ENCODE data around the gene TMED1. TPM values are rescaled to one million over a fixed set of nuclear protein-coding genes. Genes with fewer than 3 reads are reported as not detected.
"Not testable (repeated sequence)": the region's sequence is repeated elsewhere in the genome, so short reads cannot be mapped to it uniquely, and the experiment has no call there.

The TMED1 gene, protein sequence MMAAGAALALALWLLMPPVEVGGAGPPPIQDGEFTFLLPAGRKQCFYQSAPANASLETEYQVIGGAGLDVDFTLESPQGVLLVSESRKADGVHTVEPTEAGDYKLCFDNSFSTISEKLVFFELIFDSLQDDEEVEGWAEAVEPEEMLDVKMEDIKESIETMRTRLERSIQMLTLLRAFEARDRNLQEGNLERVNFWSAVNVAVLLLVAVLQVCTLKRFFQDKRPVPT
- total RNA-seq: 10 to 100 TPM in 1 of 2 experiments, 1 to 10 TPM in 1; 8.6 to 11.2 TPM

DNA sequence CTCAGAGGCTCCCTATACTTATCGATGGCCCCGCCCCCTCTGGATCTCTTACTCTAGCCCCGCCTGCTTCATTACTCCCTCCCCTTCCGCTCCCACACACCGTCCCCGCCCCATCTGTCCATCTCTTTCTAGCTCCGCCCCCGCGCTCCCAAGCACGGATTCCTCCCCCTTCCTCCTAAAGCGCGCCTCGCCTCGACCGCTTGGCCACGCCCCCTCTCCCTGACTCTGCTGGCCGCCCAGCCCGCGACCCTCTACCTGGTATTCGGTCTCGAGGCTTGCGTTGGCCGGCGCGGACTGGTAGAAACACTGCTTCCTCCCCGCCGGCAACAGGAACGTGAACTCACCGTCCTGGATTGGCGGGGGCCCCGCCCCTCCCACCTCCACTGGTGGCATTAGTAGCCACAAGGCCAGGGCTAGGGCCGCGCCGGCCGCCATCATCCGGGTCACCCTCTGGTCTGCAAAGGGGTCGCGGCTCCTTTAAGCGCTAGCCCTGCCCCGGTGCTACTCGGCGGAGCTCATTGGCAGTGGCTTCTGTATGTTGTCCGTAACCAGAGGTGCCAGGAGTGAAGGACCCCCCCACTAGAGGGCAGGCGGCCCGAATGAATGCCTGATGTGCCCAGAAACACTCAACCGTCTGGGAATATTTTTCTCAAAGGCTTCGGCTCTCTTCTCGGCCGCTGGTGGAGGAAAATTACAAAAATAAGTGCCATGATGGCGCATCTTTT lies at the start of gene TMED1:
TSS of gene TMED1 (minus strand) at position 459 of the 725 bp plus-strand sequence. CDS start at position 438, 21 bp downstream.
- Mint-ChIP-seq H3K36me3 (ENCODE audit: low read depth) (peaks cover 21% of the 10 kb centered on the region), H3K27me3 (peaks cover 4% of the 10 kb centered on the region), H3K4me1 (peaks cover 22% of the 10 kb centered on the region), H3K9me3 (peaks cover 11% of the 10 kb centered on the region), H3K27ac (peak within 1 kb of the TSS; percentile 99), H3K4me3 (peak within 1 kb of the TSS; percentile 92)
- ChIA-PET CTCF (interaction anchor here (0.5 to 3.3 kb wide), 17 partner anchors 10 to 501 kb away, joined by 3 to 36 read pairs (median 4); partner anchors contain the start of genes CARM1 and DNM2), POLR2A (interaction anchor here (1.0 kb wide), 1 partner anchor 118 kb away, joined by 4 read pairs; the partner anchor contains the start of gene DNM2)
- peak; percentile 98 for DNase-seq

DNA sequence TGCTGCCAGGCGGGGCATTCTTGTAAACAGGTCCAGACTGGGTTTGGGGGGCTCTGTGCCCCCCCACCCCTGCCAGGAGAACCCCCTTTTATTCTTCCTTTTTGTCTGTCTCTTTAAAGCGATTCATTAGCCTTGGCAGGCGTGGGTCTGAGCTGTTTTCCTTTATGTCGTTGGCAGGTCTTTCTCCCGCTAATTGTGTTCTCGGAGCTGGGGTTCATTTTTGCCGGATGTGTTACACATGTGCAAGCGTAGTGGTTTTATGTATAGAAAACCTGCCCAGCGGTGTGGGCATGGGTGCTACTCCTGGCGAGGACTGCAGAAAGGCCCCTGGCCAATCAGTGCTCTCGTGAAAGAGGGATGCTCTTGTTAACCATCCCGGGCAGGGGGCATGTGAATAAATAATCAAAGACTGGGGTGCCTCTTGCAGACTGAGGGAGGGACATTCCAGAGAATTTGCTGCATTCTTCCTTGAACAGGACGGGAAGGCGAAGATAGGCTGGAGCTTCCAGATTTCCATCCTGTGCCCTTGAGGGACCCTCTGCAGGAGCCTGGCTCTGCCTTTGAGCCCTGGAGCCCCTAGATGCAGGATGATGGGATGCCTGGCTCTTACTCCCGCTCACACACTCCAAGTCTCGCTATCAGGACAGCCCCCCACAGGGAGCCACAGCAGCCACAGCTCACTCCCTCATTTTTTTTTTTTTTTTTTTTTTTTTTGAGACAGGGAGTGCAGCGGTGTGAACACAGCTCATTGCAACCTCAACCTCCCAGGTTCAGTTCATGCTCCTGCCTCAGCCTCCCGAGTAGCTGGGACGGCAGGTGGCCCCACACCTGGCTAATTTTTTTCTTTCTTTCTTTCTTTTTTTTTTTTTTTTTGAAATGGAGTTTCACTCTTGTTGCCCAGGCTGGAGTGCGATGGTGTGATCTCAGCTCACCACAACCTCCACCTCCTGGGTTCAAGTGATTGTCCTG lies 49.5 kb upstream of the TMED1 start:
- H3K4me1 Mint-ChIP-seq: peaks cover 4% of the 10 kb centered on the region
- no peaks in the 10 kb centered on the region for H3K36me3 Mint-ChIP-seq (ENCODE audit: low read depth)
- no peak overlapping the region for H3K4me3 Mint-ChIP-seq
- POLR2A ChIA-PET: no interaction called here
- no peaks in the 10 kb centered on the region for H3K27me3 Mint-ChIP-seq
- CTCF ChIA-PET: interaction anchor here (0.6 to 1.7 kb wide), 5 partner anchors 9 to 168 kb away, joined by 3 to 5 read pairs (median 4); partner anchors contain the start of gene DNM2
- peak overlapping the region; percentile 36 for H3K27ac Mint-ChIP-seq
- DNase-seq: no peak
- no peaks in the 10 kb centered on the region for H3K9me3 Mint-ChIP-seq

DNA sequence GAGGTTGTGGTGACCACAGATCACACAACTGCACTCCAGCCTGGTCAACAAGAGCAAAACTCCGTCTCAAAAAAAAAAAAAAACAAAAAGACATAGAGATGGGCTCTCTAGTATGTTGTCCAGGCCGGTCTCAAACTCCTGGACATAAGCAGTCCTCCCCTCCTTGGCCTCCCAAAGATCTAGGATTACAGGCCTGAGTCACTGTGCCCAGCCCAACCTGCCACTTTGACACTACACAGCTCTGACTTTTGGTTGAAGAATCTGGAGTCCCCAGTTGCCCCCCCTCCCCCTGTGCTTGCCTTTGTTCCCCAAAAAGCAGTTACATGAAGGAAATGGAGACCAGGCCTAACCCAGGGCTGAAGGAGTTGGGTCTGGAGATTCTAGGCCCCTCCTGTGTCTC lies 48.3 kb upstream of the TMED1 start:
- peaks cover 1% of the 10 kb centered on the region for H3K36me3 Mint-ChIP-seq (ENCODE audit: low read depth)
- POLR2A ChIA-PET: no interaction called here
- H3K9me3 Mint-ChIP-seq: no peaks in the 10 kb centered on the region
- CTCF ChIA-PET: no interaction called here
- H3K4me3 Mint-ChIP-seq: no peak overlapping the region
- H3K4me1 Mint-ChIP-seq: peaks cover 7% of the 10 kb centered on the region
- H3K27me3 Mint-ChIP-seq: no peaks in the 10 kb centered on the region
- peak overlapping the region; percentile 13 for H3K27ac Mint-ChIP-seq
- no peak for DNase-seq

DNA sequence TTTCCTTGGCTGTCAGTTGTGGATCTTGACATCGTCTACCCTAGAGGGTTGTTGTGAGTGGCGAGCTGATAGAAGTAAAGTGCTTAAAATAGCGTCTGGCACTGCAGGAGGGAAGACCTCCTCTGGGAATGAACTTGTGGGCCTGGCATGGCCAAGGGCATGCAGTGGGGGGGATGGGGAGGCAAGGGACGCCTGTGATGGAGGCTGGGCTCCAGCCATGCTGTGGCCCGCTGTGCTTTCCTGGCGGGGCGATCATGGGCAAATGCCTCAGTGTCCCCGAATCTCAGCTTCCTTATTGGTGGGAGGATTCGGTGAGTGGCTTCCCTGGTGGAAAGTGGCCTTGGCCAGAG lies 46.1 kb upstream of the TMED1 start:
- H3K27me3 Mint-ChIP-seq: no peaks in the 10 kb centered on the region
- peaks cover 22% of the 10 kb centered on the region for H3K4me1 Mint-ChIP-seq
- no peak overlapping the region for H3K27ac Mint-ChIP-seq
- ChIA-PET POLR2A (no interaction called here), CTCF (interaction anchor here (1.2 to 2.6 kb wide), 4 partner anchors 9 to 164 kb away, joined by 4 to 11 read pairs (median 7); partner anchors contain the start of genes CARM1 and DNM2)
- no peak overlapping the region for H3K4me3 Mint-ChIP-seq
- DNase-seq: no peak
- H3K9me3 Mint-ChIP-seq: no peaks in the 10 kb centered on the region
- H3K36me3 Mint-ChIP-seq (ENCODE audit: low read depth): peaks cover 4% of the 10 kb centered on the region

DNA sequence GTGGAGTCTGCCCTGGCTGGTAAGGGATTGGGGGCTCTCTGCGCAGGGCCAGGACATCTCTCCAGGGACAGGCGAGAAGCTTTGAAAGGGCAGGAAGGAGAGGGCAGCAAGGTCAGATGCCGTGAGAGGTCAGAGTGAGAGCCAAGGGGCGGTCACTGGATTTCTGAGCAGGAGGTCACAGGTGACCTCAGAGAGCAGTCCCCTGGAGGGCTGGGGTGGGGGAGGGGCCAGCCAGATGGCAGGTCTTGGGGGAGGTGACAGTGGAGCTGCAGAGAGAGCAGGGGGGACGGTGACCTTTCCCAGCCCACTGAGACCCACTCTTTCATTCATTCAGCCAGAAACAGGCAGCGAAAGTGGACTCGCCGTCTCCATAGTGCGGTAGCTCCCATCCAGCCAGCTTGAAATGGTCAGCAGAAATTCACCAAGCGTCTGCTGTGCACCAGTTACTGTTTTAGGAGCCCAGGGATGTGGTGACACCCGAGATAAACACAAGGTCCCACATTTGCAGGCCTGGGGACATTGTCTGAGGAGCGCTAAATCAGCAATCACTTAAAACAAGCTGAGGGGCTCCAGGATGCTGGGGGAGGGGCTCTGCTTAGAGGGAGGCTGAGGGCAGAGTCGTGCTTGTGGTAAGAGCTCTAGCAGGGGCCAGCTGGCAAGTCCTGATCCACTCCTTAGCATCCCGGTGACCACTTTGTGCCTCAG lies 45.5 kb upstream of the TMED1 start:
- Mint-ChIP-seq H3K27me3 (no peaks in the 10 kb centered on the region), H3K9me3 (no peaks in the 10 kb centered on the region), H3K36me3 (ENCODE audit: low read depth) (peaks cover 4% of the 10 kb centered on the region), H3K4me1 (peaks cover 25% of the 10 kb centered on the region), H3K27ac (no peak overlapping the region), H3K4me3 (no peak overlapping the region)
- CTCF ChIA-PET: interaction anchor here (0.9 to 2.6 kb wide), 5 partner anchors 9 to 164 kb away, joined by 3 to 11 read pairs (median 4); partner anchors contain the start of genes CARM1 and DNM2
- no peak for DNase-seq
- POLR2A ChIA-PET: no interaction called here

DNA sequence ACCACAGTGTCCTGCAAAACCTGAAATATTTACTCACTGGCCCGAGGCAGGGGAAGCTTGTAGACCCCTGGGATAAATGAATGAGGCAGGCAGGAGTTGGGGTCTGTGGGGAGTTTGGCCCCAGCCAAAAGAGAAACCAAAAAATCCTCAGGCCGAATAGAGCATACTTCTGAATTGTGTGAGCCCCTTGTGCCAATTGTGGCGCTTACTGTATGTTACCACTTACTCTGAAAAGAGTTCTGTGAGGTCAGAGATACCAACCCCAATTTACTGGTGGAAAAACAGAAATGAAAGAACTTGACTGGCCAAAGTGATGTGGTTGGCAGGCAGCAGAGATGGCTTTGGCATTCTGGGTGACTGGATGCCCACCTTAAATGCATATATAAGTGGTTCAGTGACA lies 42.2 kb upstream of the TMED1 start:
- Mint-ChIP-seq H3K36me3 (ENCODE audit: low read depth) (peaks cover 8% of the 10 kb centered on the region), H3K27me3 (no peaks in the 10 kb centered on the region), H3K4me3 (no peak overlapping the region), H3K27ac (peak overlapping the region; percentile 89), H3K9me3 (no peaks in the 10 kb centered on the region), H3K4me1 (peaks cover 33% of the 10 kb centered on the region)
- CTCF ChIA-PET: interaction anchor here (1.8 kb wide), 1 partner anchor 161 kb away, joined by 4 read pairs; no protein-coding TSS in a partner anchor
- POLR2A ChIA-PET: no interaction called here
- DNase-seq: no peak

DNA sequence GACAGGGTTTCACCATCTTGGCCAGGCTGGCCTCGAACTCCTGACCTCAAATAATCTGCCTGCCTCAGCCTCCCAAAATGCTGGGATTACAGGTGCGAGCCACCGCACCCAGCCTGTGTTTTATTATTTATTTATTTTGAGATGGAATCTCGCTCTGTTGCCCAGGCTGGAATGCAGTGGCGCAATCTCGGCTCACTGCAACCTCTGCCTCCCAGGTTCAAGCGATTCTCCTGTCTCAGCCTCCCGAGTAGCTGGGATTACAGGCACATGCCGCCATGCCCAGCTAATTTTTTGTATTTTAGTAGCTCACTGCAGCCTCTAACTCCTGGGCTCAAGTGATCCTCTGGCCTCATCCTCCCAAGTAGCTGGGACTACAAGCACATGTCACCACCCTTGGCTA lies 41.6 kb upstream of the TMED1 start:
- CTCF ChIA-PET: interaction anchor here (1.0 to 1.8 kb wide), 4 partner anchors 9 to 161 kb away, joined by 3 to 5 read pairs (median 4); no protein-coding TSS in a partner anchor
- peaks cover 13% of the 10 kb centered on the region for H3K36me3 Mint-ChIP-seq (ENCODE audit: low read depth)
- H3K4me1 Mint-ChIP-seq: peaks cover 38% of the 10 kb centered on the region
- H3K27me3 Mint-ChIP-seq, H3K4me3 Mint-ChIP-seq, POLR2A ChIA-PET, H3K9me3 Mint-ChIP-seq, DNase-seq: not testable (repeated sequence)
- H3K27ac Mint-ChIP-seq: peak overlapping the region; percentile 89

DNA sequence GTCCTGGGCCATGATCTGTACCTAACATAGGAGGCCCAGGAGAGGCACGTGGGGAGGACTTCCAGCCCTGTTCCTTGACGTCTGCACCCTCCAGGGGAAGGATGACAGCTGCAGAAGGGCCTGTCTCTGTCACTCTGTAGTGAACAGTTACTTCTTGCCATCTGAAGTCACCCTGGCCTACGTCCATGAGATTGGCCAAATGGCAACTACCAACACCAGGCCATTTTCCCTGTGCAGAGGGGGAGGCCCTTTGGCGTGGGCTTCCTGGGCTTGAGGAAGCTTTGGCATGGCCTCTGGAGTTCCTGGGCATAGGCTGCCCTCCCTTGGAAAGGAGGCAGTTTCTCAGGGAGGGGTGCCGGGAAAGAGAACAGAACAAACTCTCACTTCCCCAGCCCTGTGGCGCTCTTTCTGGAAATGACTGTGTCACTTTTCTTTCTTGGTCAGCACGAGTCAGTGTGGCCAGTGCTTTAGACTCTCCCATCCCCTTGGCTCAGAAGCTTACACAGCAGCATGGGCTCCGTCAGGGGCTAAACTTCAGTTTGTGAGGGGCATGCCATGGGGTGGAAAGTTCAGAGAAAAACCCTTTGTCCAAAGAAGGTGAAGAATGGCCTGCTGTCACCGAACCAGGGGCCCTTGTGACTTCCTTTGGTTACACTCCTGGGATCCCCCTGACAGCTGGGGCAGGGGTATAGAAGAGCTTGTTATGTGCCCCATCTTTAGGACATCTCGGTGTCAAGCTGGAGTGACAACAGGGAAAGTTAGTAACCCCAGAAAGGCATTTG lies 40.6 kb upstream of the TMED1 start:
- H3K4me3 Mint-ChIP-seq: no peak overlapping the region
- DNase-seq: no peak
- peaks cover 13% of the 10 kb centered on the region for H3K36me3 Mint-ChIP-seq (ENCODE audit: low read depth)
- ChIA-PET CTCF (interaction anchor here (1.0 kb wide), 3 partner anchors 10 to 54 kb away, joined by 3 to 5 read pairs (median 5); no protein-coding TSS in a partner anchor), POLR2A (no interaction called here)
- H3K9me3 Mint-ChIP-seq: no peaks in the 10 kb centered on the region
- no peaks in the 10 kb centered on the region for H3K27me3 Mint-ChIP-seq
- no peak overlapping the region for H3K27ac Mint-ChIP-seq
- H3K4me1 Mint-ChIP-seq: peaks cover 42% of the 10 kb centered on the region

DNA sequence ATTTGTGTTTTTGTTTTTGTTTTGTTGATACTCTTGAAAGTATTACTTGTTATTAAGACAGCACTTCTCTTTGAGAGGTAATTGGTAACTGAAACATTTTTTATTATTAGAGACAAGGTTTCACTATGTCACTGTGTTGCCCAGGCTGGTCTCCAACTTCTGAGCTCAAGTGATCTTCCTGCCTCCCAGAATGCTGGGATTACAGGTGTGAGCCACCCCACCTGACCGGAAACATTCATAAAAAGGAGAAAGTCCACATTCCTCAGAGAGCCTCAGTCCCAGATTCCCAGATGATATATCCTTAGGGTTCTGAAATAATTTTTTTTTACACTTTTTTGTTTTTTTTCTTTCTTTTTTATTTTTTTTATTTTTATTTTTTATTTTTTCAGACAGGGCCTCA lies 38.0 kb upstream of the TMED1 start:
- Mint-ChIP-seq H3K36me3 (ENCODE audit: low read depth) (peaks cover 10% of the 10 kb centered on the region), H3K27me3 (no peaks in the 10 kb centered on the region), H3K9me3 (no peaks in the 10 kb centered on the region), H3K4me3 (peak overlapping the region; percentile 51), H3K27ac (peak overlapping the region; percentile 50), H3K4me1 (peaks cover 45% of the 10 kb centered on the region)
- ChIA-PET CTCF (interaction anchor here (1.3 to 2.6 kb wide), 4 partner anchors 7 to 156 kb away, joined by 4 to 13 read pairs (median 8); partner anchors contain the start of gene DNM2), POLR2A (no interaction called here)
- DNase-seq: no peak

DNA sequence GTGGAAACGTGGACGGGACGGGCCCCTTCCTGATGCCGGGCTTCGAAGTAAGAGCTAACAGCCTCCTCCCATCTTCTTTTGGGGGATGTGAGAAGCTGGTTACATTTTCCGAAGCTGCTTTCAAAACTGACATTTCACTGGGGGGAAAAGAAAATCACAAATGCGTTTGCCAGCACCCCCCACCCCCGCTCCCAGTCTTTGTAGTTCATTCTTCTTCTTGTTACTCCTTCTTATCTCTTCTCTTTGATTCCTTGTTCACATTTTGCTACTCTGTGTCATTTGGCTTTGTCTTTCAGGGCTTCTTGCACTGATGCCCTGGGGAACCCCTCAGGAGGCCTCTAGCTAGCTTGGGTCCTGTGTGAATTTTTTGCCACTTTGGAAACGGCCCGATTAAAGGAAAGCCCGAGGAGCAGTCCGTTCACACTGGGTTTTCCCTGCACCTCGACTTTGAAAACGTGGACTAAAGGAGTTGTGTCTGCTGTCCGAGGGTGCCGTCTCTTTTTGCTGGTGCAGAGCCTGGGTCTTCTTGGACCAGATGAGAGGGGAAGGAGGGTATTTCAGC lies 36.6 kb upstream of the TMED1 start:
- peaks cover 41% of the 10 kb centered on the region for H3K4me1 Mint-ChIP-seq
- H3K36me3 Mint-ChIP-seq (ENCODE audit: low read depth): peaks cover 9% of the 10 kb centered on the region
- ChIA-PET POLR2A (no interaction called here), CTCF (interaction anchor here (0.5 to 2.9 kb wide), 9 partner anchors 9 to 1725 kb away, joined by 3 to 13 read pairs (median 5); partner anchors contain the start of genes DNM2 and TMED1)
- DNase-seq: no peak
- no peaks in the 10 kb centered on the region for H3K9me3 Mint-ChIP-seq
- no peaks in the 10 kb centered on the region for H3K27me3 Mint-ChIP-seq
- H3K27ac Mint-ChIP-seq: peak overlapping the region; percentile 82
- H3K4me3 Mint-ChIP-seq: peak overlapping the region; percentile 77

All from activated CD4-positive, alpha-beta T cell treated with anti-CD3 and anti-CD28 coated beads, Interleukin-2, amount 10 ng/mL, durations not matched to agents 7 days and 5 days (primary cell).